Peyer's patch (tissue), 4 donors: ENCODE data around the gene PPP1R14C.

Experiments used
- POLR2A ChIP-seq, 2 donors: fragments of 450-650 bp; IDR thresholded peaks; one replicate each; pipeline ENCODE4 v1.5.1; 2017; ENCODE audit warnings: antibody characterized with exemption in 2 of 2, mild to moderate bottlenecking in 2 of 2, moderate library complexity in 2 of 2
- TF ChIP-seq, protein P1 (sequence below), 6 experiments: fragments of 450-650 bp in 4 of 6; fragments of 200-600 bp in 2 of 6; sonication (generic) in 1 of 6; IDR thresholded peaks; one replicate each; pipeline ENCODE4 v1.5.1; 2017 to 2019; ENCODE audit warnings: antibody characterized with exemption in 6 of 6, mild to moderate bottlenecking in 3 of 6, moderate library complexity in 1 of 6

DNA sequence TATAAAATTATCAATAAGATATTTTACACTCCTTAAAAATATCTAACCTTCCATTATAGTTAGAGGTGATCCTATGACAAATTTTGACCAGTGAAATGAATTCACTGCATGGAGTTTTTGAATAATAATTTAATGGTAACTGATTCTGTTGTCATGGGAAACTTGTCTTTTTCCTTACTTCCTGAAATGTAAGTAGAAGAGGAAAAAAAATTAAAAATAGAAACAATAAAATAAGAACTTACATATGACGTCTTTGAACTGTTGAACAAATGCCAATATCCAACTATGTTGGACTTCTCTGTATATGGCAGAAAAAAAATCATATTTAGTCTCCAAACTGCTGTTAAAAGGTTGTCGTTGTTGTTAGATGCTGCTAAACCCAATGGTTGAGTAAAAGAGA lies 26.3 kb downstream of the PPP1R14C start:
- TF ChIP-seq, protein P1, sequence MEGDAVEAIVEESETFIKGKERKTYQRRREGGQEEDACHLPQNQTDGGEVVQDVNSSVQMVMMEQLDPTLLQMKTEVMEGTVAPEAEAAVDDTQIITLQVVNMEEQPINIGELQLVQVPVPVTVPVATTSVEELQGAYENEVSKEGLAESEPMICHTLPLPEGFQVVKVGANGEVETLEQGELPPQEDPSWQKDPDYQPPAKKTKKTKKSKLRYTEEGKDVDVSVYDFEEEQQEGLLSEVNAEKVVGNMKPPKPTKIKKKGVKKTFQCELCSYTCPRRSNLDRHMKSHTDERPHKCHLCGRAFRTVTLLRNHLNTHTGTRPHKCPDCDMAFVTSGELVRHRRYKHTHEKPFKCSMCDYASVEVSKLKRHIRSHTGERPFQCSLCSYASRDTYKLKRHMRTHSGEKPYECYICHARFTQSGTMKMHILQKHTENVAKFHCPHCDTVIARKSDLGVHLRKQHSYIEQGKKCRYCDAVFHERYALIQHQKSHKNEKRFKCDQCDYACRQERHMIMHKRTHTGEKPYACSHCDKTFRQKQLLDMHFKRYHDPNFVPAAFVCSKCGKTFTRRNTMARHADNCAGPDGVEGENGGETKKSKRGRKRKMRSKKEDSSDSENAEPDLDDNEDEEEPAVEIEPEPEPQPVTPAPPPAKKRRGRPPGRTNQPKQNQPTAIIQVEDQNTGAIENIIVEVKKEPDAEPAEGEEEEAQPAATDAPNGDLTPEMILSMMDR (IDR thresholded peaks at IDR 0.05): no peak
- no peak for TF ChIP-seq POLR2A (IDR thresholded peaks at IDR 0.05)
